ENCODE data around the gene SETD1B. TPM values are rescaled to one million over a fixed set of nuclear protein-coding genes. Genes with fewer than 3 reads are reported as not detected.

Gene SETD1B
- total and polyA plus RNA-seq, 2 experiments from 2014 or later, result 2.5 to 3.8 TPM

DNA sequence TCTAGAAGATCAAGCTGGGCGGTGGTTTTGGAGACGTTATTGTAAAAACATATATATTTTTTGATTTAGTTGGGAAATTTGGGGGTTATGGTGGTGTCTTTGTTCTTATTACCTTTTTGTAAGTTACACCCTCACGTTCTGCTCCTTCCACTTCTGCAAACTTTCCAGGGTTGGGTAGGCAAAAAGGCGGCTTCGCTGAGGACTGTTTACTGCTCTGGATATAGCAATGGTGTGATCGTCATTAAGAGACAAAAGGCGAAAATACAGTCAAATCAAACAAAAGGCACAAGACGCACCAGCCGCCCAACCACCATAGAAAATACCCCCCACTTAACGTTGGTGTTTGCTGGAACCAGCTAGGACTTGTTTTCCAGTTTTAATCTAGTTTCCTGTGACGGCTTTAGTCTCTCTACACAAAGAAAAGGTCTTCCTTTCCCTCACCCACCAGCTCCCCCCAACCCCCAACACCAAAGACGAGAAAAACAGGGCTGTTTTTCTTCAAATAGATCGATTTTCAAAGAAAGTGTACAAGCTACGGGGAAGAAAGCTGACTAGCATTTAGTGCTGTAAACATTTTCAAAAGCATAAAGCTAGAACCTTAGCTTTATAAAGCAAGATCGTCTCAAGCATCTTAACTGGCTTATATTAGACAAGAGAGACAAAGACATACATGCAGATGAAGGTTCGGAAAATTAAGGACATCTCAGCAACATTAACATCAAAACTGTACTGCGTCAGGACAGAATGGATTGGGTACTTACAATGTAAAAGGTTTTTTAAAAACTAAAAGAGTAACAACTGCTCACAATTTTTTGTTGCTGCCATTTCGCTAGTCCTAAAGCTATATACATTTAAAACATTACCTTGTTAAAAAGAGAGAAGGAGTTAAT is 2.0 kb upstream of the SETD1B start:
- Histone ChIP-seq H3K4me1 (ENCODE audit: insufficient read depth) (peaks cover 42% of the 10 kb centered on the region), H3K79me2 (peaks cover 72% of the 10 kb centered on the region), H3K9me3 (ENCODE audit: low read depth) (no peaks in the 10 kb centered on the region), H3K27me3 (no peaks in the 10 kb centered on the region), H3K27ac (peak overlapping the region; percentile 100), H3K9me2 (replicated peaks; ENCODE audit: insufficient read depth) (no peaks in the 10 kb centered on the region), H3K4me2 (peak overlapping the region; percentile 96), H3K4me3 (peak overlapping the region; percentile 30), H2AFZ (no peak overlapping the region), H3K36me3 (replicated peaks; ENCODE audit: insufficient read depth, low read depth) (no peaks in the 10 kb centered on the region), H4K20me1 (ENCODE audit: insufficient read depth, poor library complexity, severe bottlenecking) (peaks cover 23% of the 10 kb centered on the region)
- DNase-seq (ENCODE audit: low spot score), result no peak
- 3% methylated on average over 18 of the region's 18 CpGs for WGBS (ENCODE audit: low lambda C conversion rate, missing lambda C conversion rate)
- TF ChIP-seq EZH2 (IDR thresholded peaks at IDR 0.05; ENCODE audit: borderline replicate concordance), result no peak
- TF ChIP-seq, protein P1, sequence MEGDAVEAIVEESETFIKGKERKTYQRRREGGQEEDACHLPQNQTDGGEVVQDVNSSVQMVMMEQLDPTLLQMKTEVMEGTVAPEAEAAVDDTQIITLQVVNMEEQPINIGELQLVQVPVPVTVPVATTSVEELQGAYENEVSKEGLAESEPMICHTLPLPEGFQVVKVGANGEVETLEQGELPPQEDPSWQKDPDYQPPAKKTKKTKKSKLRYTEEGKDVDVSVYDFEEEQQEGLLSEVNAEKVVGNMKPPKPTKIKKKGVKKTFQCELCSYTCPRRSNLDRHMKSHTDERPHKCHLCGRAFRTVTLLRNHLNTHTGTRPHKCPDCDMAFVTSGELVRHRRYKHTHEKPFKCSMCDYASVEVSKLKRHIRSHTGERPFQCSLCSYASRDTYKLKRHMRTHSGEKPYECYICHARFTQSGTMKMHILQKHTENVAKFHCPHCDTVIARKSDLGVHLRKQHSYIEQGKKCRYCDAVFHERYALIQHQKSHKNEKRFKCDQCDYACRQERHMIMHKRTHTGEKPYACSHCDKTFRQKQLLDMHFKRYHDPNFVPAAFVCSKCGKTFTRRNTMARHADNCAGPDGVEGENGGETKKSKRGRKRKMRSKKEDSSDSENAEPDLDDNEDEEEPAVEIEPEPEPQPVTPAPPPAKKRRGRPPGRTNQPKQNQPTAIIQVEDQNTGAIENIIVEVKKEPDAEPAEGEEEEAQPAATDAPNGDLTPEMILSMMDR (IDR thresholded peaks at IDR 0.05; ENCODE audit: poor library complexity), result no peak
- no peak for TF ChIP-seq EZH2phosphoT487 (IDR thresholded peaks at IDR 0.05; ENCODE audit: low read depth, severe bottlenecking, unreplicated experiment)

DNA sequence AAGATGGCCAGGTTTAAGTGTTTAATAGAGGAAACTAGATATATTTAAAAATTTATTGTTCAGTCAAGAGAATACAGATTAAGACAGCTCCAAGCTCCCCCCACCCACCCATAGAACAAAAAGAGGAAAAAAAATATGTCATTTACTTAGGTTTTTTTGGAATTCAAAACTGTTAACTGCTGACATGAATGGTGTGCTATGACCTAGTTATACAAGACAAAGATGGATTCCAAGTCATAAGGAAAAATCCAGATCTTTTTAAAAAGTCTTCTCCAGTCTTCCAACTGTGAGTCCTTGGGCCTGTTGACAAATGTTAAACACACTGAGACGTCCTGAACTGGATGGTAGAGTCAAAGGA is 1.3 kb upstream of the SETD1B start:
- Histone ChIP-seq H3K4me2 (peak overlapping the region; percentile 96), H3K79me2 (peaks cover 75% of the 10 kb centered on the region), H3K27me3 (no peaks in the 10 kb centered on the region), H3K4me3 (peak overlapping the region; percentile 30), H2AFZ (no peak overlapping the region), H3K36me3 (replicated peaks; ENCODE audit: insufficient read depth, low read depth) (no peaks in the 10 kb centered on the region), H3K27ac (peak overlapping the region; percentile 100), H3K9me2 (replicated peaks; ENCODE audit: insufficient read depth) (no peaks in the 10 kb centered on the region), H3K9me3 (ENCODE audit: low read depth) (no peaks in the 10 kb centered on the region), H4K20me1 (ENCODE audit: insufficient read depth, poor library complexity, severe bottlenecking) (peaks cover 22% of the 10 kb centered on the region), H3K4me1 (ENCODE audit: insufficient read depth) (peaks cover 41% of the 10 kb centered on the region)
- no peak for DNase-seq (ENCODE audit: low spot score)
- 0% methylated on average over 1 of the region's 1 CpG for WGBS (ENCODE audit: low lambda C conversion rate, missing lambda C conversion rate)
- no peak for TF ChIP-seq EZH2phosphoT487 (IDR thresholded peaks at IDR 0.05; ENCODE audit: low read depth, severe bottlenecking, unreplicated experiment)

DNA sequence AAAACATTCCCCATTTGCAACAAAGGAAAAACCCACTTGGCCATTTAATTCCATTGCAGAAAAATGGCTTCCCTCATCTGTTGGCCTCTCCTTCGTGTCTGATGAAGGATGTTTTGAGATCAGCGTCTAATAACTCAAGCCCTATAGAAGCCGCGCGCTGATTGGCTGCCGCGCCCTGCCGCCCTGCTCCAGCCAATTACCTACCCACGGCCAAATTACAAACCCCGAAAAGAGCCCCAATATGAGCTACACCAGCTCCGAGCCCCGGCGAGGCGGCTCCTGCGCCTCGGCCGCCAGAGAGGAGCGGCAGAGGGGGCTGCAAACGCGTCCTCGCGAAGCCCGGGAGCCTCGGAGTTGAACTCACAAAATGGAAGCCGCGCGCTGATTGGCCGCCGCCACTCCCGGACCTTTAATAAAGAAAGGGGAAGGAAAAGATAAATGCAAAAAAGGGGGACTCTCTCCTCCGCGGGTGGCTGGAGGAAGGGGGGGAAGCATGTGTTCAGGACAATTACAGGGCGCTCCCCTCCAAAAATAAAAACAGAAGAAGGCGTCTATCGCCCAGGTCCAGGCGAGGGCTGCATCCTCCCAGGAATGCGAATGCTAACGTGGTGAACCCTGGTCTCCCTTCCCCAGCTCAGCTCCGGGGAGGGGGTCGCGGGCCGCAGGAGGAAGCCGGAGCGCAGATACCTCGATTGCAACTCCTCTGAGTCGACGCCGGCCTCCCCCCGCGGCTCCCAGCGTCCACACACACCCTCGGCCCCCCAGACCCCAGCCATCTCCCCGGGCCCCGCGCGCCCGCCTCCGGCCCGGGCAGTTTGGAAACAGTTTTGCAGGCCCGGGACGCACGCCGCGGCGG is 738 bp upstream of the SETD1B start:
- H3K79me2 ChIP-seq, result peaks cover 75% of the 10 kb centered on the region
- peak overlapping the region; percentile 3 for H2AFZ ChIP-seq
- peaks cover 16% of the 10 kb centered on the region for H4K20me1 ChIP-seq (ENCODE audit: insufficient read depth, poor library complexity, severe bottlenecking)
- peaks cover 35% of the 10 kb centered on the region for H3K4me1 ChIP-seq (ENCODE audit: insufficient read depth)
- WGBS (ENCODE audit: low lambda C conversion rate, missing lambda C conversion rate), result under 1% methylated on average over 36 of the region's 65 CpGs
- TF ChIP-seq, protein P1 (IDR thresholded peaks at IDR 0.05; ENCODE audit: poor library complexity), result no peak
- TF ChIP-seq EZH2 (IDR thresholded peaks at IDR 0.05; ENCODE audit: borderline replicate concordance) (no peak), EZH2phosphoT487 (IDR thresholded peaks at IDR 0.05; ENCODE audit: low read depth, severe bottlenecking, unreplicated experiment) (no peak)
- H3K4me2 ChIP-seq, result peak overlapping the region; percentile 96
- no peaks in the 10 kb centered on the region for H3K27me3 ChIP-seq
- H3K27ac ChIP-seq, result peak overlapping the region; percentile 100
- peak; percentile 95 for DNase-seq (ENCODE audit: low spot score)
- H3K4me3 ChIP-seq, result peak overlapping the region; percentile 30
- H3K9me3 ChIP-seq (ENCODE audit: low read depth), result no peaks in the 10 kb centered on the region
- H3K36me3 ChIP-seq (replicated peaks; ENCODE audit: insufficient read depth, low read depth), result no peaks in the 10 kb centered on the region
- no peaks in the 10 kb centered on the region for H3K9me2 ChIP-seq (replicated peaks; ENCODE audit: insufficient read depth)
